ENCODE measurements around the gene DNAJB6.

DNAJB6 gene

GRCh38 chr7:157436763-157437480 lies 100.1 kb downstream of the DNAJB6 start:
- TF ChIP-seq FOXP2 (optimal IDR thresholded peaks at IDR 0.05; ENCODE audit: borderline replicate concordance, extremely low read depth, extremely low read length, insufficient read depth) (no peak), SIN3A (IDR thresholded peaks at IDR 0.05; ENCODE audit: borderline replicate concordance, insufficient read depth, low read length) (no peak), POLR2AphosphoS5 (IDR thresholded peaks at IDR 0.05; ENCODE audit: low read depth, low read length) (no peak), TAF1 (IDR thresholded peaks at IDR 0.05; ENCODE audit: borderline replicate concordance, insufficient read depth, low read length) (no peak)
- TF ChIP-seq, protein P1, sequence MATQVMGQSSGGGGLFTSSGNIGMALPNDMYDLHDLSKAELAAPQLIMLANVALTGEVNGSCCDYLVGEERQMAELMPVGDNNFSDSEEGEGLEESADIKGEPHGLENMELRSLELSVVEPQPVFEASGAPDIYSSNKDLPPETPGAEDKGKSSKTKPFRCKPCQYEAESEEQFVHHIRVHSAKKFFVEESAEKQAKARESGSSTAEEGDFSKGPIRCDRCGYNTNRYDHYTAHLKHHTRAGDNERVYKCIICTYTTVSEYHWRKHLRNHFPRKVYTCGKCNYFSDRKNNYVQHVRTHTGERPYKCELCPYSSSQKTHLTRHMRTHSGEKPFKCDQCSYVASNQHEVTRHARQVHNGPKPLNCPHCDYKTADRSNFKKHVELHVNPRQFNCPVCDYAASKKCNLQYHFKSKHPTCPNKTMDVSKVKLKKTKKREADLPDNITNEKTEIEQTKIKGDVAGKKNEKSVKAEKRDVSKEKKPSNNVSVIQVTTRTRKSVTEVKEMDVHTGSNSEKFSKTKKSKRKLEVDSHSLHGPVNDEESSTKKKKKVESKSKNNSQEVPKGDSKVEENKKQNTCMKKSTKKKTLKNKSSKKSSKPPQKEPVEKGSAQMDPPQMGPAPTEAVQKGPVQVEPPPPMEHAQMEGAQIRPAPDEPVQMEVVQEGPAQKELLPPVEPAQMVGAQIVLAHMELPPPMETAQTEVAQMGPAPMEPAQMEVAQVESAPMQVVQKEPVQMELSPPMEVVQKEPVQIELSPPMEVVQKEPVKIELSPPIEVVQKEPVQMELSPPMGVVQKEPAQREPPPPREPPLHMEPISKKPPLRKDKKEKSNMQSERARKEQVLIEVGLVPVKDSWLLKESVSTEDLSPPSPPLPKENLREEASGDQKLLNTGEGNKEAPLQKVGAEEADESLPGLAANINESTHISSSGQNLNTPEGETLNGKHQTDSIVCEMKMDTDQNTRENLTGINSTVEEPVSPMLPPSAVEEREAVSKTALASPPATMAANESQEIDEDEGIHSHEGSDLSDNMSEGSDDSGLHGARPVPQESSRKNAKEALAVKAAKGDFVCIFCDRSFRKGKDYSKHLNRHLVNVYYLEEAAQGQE (IDR thresholded peaks at IDR 0.05; ENCODE audit: insufficient read depth in 1 of 2, low read depth in 2 of 2, low read length in 2 of 2): no peak

DNA sequence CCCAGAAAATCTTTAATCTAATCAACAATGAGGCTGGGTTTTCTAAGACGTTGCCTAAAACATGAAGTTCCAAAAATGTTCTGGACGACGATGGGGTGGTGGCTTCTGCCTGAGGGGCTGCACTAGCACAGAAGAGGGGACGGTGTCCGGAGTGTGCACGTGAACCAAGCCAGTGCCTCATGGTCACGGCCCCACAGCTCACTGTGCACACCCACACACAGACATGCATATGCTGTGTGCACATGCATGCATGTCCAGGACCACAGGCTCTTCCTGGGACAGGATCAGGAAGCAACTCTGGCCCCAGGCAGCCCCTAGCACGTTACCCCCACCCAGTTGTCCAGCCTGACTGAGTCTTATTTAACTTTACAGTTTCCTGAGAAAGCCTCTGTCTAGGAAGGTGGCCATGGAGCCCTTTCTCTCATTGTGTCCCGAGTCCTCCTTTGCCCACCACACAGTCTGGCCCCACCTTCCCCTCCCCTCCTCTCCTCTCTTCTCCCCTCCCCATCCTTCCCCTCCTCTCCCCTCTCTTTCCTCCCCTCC lies 100.8 kb downstream of the DNAJB6 start:
- no peak for TF ChIP-seq SIN3A (IDR thresholded peaks at IDR 0.05; ENCODE audit: borderline replicate concordance, insufficient read depth, low read length)

DNA sequence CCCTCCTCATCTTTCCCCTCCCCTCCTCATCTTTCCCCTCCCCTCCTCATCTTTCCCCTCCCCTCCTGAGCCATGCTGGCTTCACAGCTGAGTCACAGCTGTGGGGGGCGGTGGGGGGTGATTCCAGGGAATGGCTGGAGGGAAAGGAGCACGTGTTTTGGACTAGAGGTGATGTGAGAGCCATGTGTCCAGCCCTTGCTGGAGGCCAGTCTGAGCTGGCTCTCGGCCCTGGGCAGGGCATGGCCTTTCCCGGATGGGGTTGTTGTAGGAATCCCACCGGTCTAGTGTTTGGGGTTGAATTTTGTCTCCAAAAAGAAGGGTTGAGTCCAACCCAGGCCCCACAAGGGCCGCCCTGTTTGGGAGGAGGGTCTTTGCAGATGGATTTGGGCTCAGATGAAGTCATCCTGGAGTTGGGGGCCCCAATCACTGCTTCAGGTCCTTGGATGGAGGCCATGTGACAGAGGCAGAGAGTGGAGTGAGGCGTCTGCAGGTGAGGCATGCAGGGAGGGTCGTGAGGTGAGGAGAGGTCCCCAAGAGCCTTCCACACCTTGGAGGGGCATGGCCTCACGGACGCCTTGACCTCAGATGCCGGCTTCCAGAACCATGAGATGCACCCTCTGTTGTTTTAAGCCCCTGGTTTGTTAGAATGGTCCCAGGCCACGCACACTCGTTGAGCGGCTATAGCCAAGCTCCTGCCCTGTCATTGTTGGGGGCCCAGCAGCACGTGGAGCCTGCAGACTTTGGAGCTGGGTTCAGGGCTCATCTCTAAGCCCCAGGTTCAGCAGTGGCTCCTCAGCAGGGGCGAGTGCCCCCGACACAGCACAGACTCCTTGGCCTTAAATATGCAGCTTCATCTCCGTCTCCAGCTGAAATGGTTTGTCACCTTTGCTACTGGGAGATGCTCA lies 101.6 kb downstream of the DNAJB6 start:
- TF ChIP-seq FOXP2 (optimal IDR thresholded peaks at IDR 0.05; ENCODE audit: borderline replicate concordance, extremely low read depth, extremely low read length, insufficient read depth) (no peak), POLR2AphosphoS5 (IDR thresholded peaks at IDR 0.05; ENCODE audit: low read depth, low read length) (no peak), TAF1 (IDR thresholded peaks at IDR 0.05; ENCODE audit: borderline replicate concordance, insufficient read depth, low read length) (no peak), SIN3A (IDR thresholded peaks at IDR 0.05; ENCODE audit: borderline replicate concordance, insufficient read depth, low read length) (no peak)
- TF ChIP-seq, protein P1 (IDR thresholded peaks at IDR 0.05; ENCODE audit: insufficient read depth in 1 of 2, low read depth in 2 of 2, low read length in 2 of 2): no peak

GRCh38 chr7:157439149-157439548 lies 102.3 kb downstream of the DNAJB6 start:
- TF ChIP-seq, protein P1 (IDR thresholded peaks at IDR 0.05; ENCODE audit: insufficient read depth in 1 of 2, low read depth in 2 of 2, low read length in 2 of 2): no peak
- TF ChIP-seq FOXP2 (optimal IDR thresholded peaks at IDR 0.05; ENCODE audit: borderline replicate concordance, extremely low read depth, extremely low read length, insufficient read depth): no peak
- no peak for TF ChIP-seq POLR2AphosphoS5 (IDR thresholded peaks at IDR 0.05; ENCODE audit: low read depth, low read length)
- no peak for TF ChIP-seq TAF1 (IDR thresholded peaks at IDR 0.05; ENCODE audit: borderline replicate concordance, insufficient read depth, low read length)

GRCh38 chr7:157439761-157440160 lies 103.0 kb downstream of the DNAJB6 start:
- no peak for TF ChIP-seq POLR2AphosphoS5 (IDR thresholded peaks at IDR 0.05; ENCODE audit: low read depth, low read length)
- TF ChIP-seq, protein P1 (IDR thresholded peaks at IDR 0.05; ENCODE audit: insufficient read depth in 1 of 2, low read depth in 2 of 2, low read length in 2 of 2): no peak
- TF ChIP-seq SIN3A (IDR thresholded peaks at IDR 0.05; ENCODE audit: borderline replicate concordance, insufficient read depth, low read length): no peak
- no peak for TF ChIP-seq FOXP2 (optimal IDR thresholded peaks at IDR 0.05; ENCODE audit: borderline replicate concordance, extremely low read depth, extremely low read length, insufficient read depth)
- no peak for TF ChIP-seq TAF1 (IDR thresholded peaks at IDR 0.05; ENCODE audit: borderline replicate concordance, insufficient read depth, low read length)
